GM03348 (cell line): Measurements from ENCODE around the gene MRPS5.
A peak's percentile ranks its signal among the peaks of the same experiment; 100 is the strongest.
"Not testable (repeated sequence)": the region's sequence is repeated elsewhere in the genome, so short reads cannot be mapped to it uniquely, and the experiment has no call there.

Experiments
- DNase-seq: peaks from one replicate; pipeline ENCODE4 v3.0.0; 2012; ENCODE audit warnings: low spot score

MRPS5 gene

GRCh38 chr2:95121407-95122196, at the start of gene MRPS5:
MRPS5 (minus strand) TSS chr2:95121808; CDS start chr2:95121791, 17 bp downstream.
- peak; percentile 98 for DNase-seq

- no peak for DNase-seq
Observed at GRCh38 chr2:95166065-95166763, 44.6 kb upstream of the MRPS5 start.

- peak; percentile 99 for DNase-seq
Observed at GRCh38 chr2:95165371-95166064, 43.9 kb upstream of the MRPS5 start, which contains the start of gene ZNF2. ZNF2 (plus strand) TSS chr2:95165809; CDS start chr2:95176227, 10,418 bp downstream.

GRCh38 chr2:95165030-95165370, 43.4 kb upstream of the MRPS5 start:
- no peak for DNase-seq

GRCh38 chr2:95159690-95160449, 38.3 kb upstream of the MRPS5 start, which contains the start of gene ZNF514:
ZNF514 (minus strand) TSS chr2:95159848; CDS start chr2:95153253, 6,595 bp downstream.
- peak; percentile 95 for DNase-seq

DNA sequence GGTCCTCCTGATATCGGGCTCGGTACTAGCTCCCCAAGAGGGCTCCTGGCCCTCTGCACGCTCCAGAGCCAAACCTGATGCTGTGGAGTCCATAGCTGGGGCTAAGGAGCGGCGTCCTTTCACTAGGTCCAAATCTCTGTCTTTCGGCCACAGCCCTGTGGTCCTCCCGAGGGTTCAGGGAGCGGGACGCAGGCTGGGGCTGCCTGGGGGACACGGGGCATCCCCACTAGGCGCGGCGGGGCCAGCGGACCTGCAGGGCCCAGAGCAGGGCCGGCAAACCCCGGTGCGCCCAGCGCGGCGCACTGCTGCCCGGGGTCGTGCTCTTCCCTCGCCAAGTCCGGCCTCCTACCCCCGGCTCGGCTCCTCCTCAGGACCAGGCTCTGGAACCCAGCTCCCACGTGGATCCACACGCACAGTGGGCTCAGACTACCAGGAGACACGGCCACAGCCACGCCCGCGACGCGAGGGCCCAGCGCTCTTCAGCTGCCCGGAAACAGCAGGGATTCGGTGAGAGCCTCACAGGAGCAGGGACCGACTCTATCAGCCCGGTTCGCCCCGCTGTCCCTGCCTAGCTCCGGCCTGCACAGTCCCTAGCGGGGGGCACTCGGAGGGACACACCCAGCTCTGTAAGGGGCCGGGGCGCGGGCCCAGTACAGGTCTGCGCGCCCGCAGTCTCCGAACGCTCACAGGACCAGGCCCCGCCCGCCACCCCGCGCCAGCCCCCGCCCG, 37.4 kb upstream of the MRPS5 start:
- DNase-seq: peak; percentile 72

- DNase-seq: no peak
Observed at GRCh38 chr2:95158441-95158840, 36.8 kb upstream of the MRPS5 start.

GRCh38 chr2:95149397-95149984, 27.9 kb upstream of the MRPS5 start:
- DNase-seq: no peak

DNA sequence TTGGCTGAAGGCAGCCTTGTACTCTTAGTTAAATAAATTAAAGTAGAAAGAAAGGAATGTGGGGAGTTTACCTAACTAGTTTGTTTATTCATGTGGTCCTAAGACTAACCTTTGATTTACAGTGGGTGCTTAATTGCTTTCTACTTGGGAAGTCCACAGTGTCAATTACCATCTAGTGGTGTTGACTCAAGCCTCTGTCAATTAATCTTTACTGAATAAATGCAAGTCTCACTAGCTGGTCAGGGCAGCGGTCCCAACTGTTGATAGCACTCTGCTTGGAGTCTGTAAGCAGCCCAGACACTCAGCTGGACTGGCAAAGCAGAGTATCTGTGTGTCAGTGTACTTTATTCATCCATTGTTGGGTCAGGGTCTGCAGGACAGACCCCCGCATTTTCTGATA, 22.2 kb upstream of the MRPS5 start:
- DNase-seq: no peak

DNA sequence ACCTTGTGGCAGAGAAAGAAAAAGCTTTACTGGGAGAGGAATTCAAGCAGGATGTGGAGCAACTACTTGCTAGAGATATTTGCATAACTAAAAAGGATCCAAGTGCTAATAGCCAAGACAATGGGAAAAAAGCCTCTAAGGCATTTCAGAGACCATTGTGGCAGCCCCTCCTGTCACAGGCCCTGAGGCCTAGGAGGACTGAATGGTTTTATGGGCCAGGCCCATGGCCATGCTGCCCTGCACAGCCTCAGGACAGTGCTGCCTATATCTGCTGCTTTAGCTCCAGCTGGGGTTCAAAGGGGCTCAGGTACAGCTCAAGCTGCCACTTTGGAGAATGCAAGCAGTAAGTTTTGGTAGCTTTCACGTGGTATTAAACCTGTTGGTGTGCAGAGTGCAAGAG, 17.1 kb upstream of the MRPS5 start:
- DNase-seq: no peak

GRCh38 chr2:95122197-95122551, 566 bp upstream of the MRPS5 start:
- no peak for DNase-seq

DNA sequence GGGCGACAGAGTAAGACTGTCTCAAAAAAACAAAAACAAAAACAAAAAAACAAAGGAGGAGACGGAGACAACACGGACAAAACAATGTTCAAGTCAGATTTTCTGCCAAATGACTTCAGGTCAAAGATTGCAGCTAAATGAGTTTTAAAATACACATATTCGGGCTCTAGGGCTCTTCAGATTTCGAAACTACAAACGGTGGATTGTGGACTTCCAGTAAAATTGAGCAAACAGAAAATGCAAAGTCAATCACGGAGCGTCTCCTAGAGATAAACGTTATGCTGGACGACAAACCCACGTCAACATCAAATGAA, 558 bp downstream of the MRPS5 start:
- DNase-seq: no peak

GRCh38 chr2:95115418-95115817, 6.2 kb downstream of the MRPS5 start:
- DNase-seq: peak; percentile 77

- no peak for DNase-seq
Observed at GRCh38 chr2:95113464-95113863, 8.1 kb downstream of the MRPS5 start.

DNA sequence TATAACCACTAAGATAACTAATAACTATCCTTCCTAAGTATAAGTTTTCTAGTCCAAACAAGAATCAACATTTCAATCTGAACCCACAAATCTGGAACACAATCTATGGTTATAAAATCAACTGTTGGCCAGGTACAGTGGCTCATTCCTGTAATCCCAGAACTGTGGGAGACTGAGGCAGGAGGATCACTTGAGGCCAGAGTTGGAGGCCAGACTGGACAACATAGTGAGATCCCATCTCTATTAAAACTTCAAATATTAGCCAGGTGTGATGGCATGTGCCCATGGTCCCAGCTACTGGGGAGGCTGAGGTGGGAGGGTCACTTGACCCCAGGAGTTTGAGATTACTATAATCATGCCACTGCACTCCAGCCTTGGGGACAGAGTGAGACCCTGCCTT, 11.2 kb downstream of the MRPS5 start:
- no peak for DNase-seq

DNA sequence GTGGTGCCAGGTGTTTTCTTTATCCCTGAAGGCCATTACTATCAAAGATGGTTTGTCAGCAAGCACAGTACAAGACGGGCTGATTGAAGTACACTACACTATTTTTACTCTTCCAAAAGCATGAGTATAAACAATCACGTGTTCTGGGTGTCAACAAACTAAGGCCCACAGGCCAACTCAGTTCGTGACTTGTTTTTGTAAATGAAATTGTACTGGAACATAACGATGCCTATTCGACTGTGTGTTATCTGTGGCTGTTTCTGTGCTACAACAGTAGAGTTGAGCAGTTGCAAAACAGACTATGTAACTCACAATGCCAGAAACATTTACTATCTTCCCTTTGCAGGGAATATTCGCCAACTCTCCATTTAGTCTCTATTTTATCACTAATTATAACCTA, 12.3 kb downstream of the MRPS5 start:
- DNase-seq: no peak

- no peak for DNase-seq
Observed at GRCh38 chr2:95106081-95106480, 15.5 kb downstream of the MRPS5 start.

DNA sequence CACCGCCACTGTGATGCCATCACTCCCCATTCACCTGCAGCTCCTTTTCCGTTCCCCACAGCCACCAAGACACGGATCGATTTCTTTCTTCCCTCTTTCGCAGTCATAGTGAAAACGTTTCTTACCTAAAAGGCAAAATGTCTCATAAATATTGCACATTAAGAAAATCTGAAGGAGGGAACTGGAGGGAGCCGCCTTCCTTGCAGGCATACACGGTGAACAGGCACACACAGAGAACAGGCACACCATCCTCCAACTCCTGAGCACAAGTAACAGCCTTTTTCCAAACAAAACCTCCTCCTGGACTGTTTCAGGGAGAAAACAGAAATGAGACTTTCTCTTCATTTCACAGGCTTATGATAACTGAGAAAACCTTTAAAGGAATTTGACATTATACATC, 17.0 kb downstream of the MRPS5 start:
- no peak for DNase-seq

DNA sequence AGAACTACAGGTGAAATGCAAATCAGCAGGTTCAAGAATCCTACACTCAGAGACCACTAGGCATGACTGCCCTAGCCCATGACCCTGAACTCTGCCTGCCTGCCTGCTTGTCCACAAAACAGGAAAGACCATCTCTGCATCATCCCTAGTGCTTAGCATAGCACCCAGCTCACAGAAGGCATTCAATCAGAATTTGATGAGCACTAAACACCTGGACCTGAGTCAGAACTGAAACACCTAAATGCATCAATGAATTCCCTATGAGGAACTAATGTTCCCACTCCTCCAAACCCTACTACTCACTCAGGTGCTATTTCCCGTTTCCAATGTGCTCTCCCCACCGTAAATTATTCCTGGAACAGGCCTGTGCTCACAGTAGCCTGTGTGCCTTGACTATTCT, 21.7 kb downstream of the MRPS5 start:
- no peak for DNase-seq

DNA sequence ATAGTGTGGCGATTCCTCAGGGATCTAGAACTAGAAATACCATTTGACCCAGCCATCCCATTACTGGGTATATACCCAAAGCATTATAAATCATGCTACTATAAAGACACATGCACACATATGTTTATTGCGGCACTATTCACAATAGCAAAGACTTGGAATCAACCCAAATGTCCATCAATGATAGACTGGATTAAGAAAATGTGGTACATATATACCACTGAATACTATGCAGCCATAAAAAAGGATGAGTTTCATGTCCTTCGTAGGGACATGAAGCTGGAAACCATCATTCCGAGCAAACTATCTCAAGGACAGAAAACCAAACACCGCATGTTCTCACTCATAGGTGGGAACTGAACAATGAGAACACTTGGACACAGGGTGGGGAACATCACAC, 23.3 kb downstream of the MRPS5 start:
- not testable (repeated sequence) for DNase-seq

DNA sequence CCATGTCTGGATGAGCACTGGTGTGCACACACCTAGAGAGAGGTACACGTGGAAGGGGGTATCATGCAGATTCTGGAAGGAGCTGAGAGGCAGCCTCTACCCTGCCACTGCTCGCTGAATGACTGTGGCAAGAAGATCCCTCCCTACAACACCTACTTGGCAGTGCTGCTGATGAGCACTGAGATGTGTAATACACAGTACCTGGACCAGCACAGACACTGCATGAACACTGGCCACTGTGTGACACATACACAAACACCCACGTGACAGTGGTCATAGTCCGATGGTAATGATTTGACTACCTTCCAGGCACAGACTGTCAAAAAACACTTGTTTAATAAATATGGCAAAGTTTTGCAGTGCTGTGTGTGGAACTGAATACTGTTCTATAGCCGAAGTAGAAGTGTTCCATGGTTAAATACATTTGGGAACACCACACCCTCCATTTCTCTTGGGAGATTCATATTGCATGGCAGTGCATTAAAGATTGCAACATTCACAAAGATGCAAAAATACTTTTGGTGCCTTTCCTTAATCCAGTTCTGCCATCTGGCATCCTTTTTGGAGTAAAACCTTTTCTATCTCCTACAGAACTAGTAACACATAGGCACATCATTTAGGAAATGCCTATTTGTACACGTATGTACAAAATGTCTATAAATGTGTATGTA, 29.6 kb downstream of the MRPS5 start:
- DNase-seq: no peak
